Measurements from ENCODE around the gene AREL1.

GRCh38 chr14:74735125-74735524, 22.2 kb upstream of the AREL1 start:
- TF ChIP-seq SMC3 (conservative IDR thresholded peaks at IDR 0.05; ENCODE audit: poor library complexity): no peak
- no peak for TF ChIP-seq CTCF (IDR thresholded peaks at IDR 0.05; ENCODE audit: poor library complexity, severe bottlenecking)
- TF ChIP-seq MXI1 (conservative IDR thresholded peaks at IDR 0.05; ENCODE audit: poor library complexity, severe bottlenecking): no peak
- TF ChIP-seq POLR2AphosphoS5 (IDR thresholded peaks at IDR 0.05): no peak
- TF ChIP-seq, protein P1, sequence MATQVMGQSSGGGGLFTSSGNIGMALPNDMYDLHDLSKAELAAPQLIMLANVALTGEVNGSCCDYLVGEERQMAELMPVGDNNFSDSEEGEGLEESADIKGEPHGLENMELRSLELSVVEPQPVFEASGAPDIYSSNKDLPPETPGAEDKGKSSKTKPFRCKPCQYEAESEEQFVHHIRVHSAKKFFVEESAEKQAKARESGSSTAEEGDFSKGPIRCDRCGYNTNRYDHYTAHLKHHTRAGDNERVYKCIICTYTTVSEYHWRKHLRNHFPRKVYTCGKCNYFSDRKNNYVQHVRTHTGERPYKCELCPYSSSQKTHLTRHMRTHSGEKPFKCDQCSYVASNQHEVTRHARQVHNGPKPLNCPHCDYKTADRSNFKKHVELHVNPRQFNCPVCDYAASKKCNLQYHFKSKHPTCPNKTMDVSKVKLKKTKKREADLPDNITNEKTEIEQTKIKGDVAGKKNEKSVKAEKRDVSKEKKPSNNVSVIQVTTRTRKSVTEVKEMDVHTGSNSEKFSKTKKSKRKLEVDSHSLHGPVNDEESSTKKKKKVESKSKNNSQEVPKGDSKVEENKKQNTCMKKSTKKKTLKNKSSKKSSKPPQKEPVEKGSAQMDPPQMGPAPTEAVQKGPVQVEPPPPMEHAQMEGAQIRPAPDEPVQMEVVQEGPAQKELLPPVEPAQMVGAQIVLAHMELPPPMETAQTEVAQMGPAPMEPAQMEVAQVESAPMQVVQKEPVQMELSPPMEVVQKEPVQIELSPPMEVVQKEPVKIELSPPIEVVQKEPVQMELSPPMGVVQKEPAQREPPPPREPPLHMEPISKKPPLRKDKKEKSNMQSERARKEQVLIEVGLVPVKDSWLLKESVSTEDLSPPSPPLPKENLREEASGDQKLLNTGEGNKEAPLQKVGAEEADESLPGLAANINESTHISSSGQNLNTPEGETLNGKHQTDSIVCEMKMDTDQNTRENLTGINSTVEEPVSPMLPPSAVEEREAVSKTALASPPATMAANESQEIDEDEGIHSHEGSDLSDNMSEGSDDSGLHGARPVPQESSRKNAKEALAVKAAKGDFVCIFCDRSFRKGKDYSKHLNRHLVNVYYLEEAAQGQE (IDR thresholded peaks at IDR 0.05; ENCODE audit: borderline replicate concordance): no peak
- TF ChIP-seq TAF1 (IDR thresholded peaks at IDR 0.05; ENCODE audit: low read depth): no peak
- no peak for TF ChIP-seq RAD21 (conservative IDR thresholded peaks at IDR 0.05)

All from neural cell (in vitro differentiated cells).